ENCODE measurements around the gene COLEC11.

The COLEC11 gene

DNA sequence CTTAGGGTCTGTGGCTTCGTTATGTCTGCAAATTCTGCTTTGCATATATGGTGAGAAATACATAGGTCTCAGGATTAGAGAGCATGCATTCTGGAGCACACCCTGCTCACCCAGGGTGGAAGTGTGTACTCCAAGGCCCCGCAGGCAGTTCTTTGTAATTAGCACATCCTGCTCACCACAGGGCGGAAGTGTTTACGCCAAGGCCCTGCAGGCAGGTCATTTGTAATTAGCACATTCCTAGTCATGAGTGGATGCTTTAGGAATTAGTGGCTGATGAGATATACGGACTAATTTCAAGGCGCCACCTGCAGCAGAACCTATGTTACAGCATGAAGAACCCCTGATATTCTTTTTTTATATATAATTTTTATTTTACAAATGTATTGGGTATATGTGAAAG is 67.3 kb downstream of the COLEC11 start:
- H3K4me3 ChIP-seq (ENCODE audit: low read depth in 1 of 2, low read length in 1 of 2): no peak overlapping the region
- no peaks in the 10 kb centered on the region for H3K4me1 ChIP-seq (ENCODE audit: control insufficient read depth in 1 of 2, insufficient read depth in 1 of 2, low read depth in 1 of 2, low read length in 1 of 2)
- no peak overlapping the region for H3K27ac ChIP-seq
- no peaks in the 10 kb centered on the region for H3K9me3 ChIP-seq
- peaks cover 2% of the 10 kb centered on the region for H3K27me3 ChIP-seq
- TF ChIP-seq, protein P1, sequence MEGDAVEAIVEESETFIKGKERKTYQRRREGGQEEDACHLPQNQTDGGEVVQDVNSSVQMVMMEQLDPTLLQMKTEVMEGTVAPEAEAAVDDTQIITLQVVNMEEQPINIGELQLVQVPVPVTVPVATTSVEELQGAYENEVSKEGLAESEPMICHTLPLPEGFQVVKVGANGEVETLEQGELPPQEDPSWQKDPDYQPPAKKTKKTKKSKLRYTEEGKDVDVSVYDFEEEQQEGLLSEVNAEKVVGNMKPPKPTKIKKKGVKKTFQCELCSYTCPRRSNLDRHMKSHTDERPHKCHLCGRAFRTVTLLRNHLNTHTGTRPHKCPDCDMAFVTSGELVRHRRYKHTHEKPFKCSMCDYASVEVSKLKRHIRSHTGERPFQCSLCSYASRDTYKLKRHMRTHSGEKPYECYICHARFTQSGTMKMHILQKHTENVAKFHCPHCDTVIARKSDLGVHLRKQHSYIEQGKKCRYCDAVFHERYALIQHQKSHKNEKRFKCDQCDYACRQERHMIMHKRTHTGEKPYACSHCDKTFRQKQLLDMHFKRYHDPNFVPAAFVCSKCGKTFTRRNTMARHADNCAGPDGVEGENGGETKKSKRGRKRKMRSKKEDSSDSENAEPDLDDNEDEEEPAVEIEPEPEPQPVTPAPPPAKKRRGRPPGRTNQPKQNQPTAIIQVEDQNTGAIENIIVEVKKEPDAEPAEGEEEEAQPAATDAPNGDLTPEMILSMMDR (IDR thresholded peaks at IDR 0.05): no peak
- no peaks in the 10 kb centered on the region for H3K36me3 ChIP-seq

DNA sequence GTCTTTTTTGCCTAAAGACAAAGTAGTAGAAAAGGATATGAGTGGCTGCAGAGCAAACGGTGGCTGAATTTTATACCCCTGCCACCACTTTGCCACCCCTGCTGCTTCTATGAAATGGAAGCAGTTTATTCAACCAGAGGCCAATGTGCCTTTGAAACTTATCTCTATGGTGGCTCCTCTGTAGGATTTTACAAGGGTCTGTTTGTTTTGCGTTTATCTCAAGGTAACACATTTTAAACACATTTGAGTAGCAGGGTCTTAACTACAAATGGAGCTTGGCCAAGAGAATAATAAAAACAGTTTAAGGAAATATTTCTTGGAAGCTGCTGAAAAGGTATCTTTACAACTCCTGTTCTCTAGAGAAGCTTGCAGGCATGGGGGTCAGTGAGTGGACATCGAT is 69.2 kb downstream of the COLEC11 start:
- Histone ChIP-seq H3K4me3 (ENCODE audit: low read depth in 1 of 2, low read length in 1 of 2) (no peak overlapping the region), H3K27ac (no peak overlapping the region), H3K9me3 (no peaks in the 10 kb centered on the region), H3K36me3 (no peaks in the 10 kb centered on the region), H3K4me1 (ENCODE audit: control insufficient read depth in 1 of 2, insufficient read depth in 1 of 2, low read depth in 1 of 2, low read length in 1 of 2) (no peaks in the 10 kb centered on the region), H3K27me3 (no peaks in the 10 kb centered on the region)
- TF ChIP-seq, protein P1 (IDR thresholded peaks at IDR 0.05): no peak

DNA sequence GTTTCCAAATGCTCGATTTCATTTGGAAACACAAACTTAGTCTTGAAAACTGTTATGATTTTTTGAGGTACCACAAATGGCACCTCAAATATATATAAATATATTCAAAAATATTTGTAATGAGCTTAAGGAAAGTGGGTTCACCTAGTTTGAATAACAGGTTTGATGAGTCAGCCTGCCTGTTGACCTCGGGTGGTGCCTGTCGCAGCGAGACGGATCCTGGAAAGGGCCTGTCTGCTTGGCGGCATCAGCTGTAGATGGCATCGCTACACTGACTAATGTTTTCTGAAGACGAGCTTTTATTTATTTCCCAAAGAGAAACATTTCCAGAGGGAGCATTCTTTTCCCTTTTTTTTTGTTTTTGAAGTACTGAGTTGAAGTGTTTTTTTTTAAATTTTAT is 70.0 kb downstream of the COLEC11 start:
- Histone ChIP-seq H3K9me3 (no peaks in the 10 kb centered on the region), H3K4me1 (ENCODE audit: control insufficient read depth in 1 of 2, insufficient read depth in 1 of 2, low read depth in 1 of 2, low read length in 1 of 2) (no peaks in the 10 kb centered on the region), H3K27me3 (no peaks in the 10 kb centered on the region), H3K4me3 (ENCODE audit: low read depth in 1 of 2, low read length in 1 of 2) (no peak overlapping the region), H3K36me3 (no peaks in the 10 kb centered on the region), H3K27ac (no peak overlapping the region)
- TF ChIP-seq, protein P1 (IDR thresholded peaks at IDR 0.05): no peak

DNA sequence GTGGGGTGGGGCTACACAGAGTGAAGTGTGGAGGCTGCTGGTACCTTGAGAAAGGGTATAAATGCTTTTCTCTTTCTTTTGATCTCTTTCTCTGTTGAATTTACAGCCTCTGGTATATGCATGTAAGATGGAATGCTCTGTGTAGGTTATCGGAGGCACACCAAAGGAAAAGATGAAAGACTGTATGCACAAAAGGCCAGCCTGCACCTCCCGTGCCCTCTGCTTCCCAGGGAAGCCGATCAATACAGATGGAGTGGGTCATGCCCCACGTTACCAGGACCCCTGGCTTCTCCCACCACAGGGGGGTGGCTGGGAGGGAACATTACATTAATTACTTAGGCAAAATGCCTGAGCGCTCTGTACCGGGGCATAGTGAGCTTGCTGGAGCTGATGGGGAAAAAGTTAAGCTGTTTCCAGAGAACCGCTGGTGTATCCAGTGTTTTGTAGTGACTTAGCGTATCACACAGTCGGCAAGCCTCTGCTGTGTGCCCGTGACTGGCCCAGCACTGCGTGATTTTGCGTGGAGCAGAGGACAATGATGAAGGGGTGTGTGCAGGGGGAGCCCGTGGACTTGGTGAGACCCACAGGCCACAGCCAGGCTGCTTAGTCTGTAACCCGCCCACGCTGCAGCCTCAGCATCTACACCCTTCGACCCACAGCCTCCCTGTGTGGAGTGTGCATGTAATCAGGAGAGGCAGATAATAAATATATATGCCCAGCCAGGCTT is 71.1 kb downstream of the COLEC11 start:
- no peaks in the 10 kb centered on the region for H3K9me3 ChIP-seq
- H3K36me3 ChIP-seq: no peaks in the 10 kb centered on the region
- H3K4me1 ChIP-seq (ENCODE audit: control insufficient read depth in 1 of 2, insufficient read depth in 1 of 2, low read depth in 1 of 2, low read length in 1 of 2): no peaks in the 10 kb centered on the region
- no peak overlapping the region for H3K27ac ChIP-seq
- TF ChIP-seq, protein P1 (IDR thresholded peaks at IDR 0.05): no peak
- no peaks in the 10 kb centered on the region for H3K27me3 ChIP-seq
- no peak overlapping the region for H3K4me3 ChIP-seq (ENCODE audit: low read depth in 1 of 2, low read length in 1 of 2)

DNA sequence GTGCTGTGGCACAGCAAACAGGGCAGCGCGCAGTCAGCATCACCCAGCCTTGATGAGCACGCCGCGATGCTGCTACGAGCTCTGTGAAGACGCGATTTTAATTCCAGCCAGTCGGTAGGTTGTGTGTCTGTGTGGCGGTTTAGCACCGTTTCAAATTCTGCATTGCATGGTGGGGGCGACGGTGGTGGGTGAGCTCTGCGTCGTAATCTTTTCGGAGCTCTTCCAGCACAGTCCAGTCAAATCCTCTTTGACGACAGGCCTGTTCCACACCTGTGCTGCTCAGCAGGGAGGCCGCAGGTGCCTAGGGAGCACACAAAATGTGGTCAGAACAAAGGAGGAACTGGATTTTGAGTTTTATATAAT is 71.7 kb downstream of the COLEC11 start:
- Histone ChIP-seq H3K9me3 (no peaks in the 10 kb centered on the region), H3K27me3 (no peaks in the 10 kb centered on the region), H3K4me1 (ENCODE audit: control insufficient read depth in 1 of 2, insufficient read depth in 1 of 2, low read depth in 1 of 2, low read length in 1 of 2) (no peaks in the 10 kb centered on the region), H3K4me3 (ENCODE audit: low read depth in 1 of 2, low read length in 1 of 2) (no peak overlapping the region), H3K36me3 (no peaks in the 10 kb centered on the region), H3K27ac (no peak overlapping the region)
- TF ChIP-seq, protein P1 (IDR thresholded peaks at IDR 0.05): no peak
